HG03280 (cell line): ENCODE data around the gene ZCCHC24.
A peak's percentile ranks its signal among the peaks of the same experiment; 100 is the strongest.

Experiments used
- ATAC-seq: cut with Tn5 transposase; IDR thresholded peaks from one replicate; pipeline ENCODE4 v1.9.1; 2021; ENCODE audit warnings: mild to moderate bottlenecking, moderate library complexity; ENCODE audit not compliant: unreplicated experiment

Gene ZCCHC24

DNA sequence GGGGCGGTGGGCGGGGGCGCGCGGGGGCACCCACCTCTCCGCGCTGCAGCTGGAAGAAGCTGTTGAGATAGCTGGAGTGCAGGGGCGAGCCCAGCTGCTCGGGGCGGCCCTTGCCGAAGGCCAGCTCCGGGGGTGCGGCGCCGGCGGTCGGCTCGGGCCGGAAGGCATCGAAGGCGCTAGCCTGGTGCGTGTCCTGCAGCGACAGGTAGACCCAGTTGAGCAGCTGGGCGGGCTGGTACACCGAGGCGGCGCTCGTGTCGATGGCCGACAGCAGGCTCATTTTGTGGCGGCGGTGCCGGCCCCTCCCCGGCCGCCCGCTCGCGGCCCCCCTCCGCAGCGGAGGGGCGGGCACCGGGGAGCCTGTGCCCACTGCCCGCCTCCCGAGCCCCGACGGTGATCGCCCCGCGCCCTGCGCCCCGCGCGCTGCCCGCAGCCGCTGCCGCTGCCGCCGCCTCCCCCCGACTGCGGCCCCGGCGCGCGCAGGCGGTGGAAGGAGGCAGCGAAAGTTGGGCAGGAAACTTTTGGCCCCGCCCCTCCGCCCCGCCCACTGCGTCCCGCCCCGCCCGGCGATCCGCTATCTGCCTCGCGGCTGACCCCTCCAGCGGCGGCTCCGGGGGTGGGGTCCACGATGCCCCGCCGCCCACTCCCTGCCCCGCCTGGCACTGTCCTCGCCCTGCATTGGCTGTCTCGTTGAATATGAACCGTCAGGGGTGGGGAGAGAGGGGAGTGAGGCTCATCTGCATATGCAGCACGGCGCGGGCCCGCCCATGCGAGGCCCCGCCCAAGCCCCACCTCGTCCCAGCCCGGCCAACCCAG is at the start of gene ZCCHC24:
Gene ZCCHC24 (minus strand): TSS at position 464 of the 816 bp plus-strand sequence. CDS start 184 bp downstream, at position 280.
- peak; percentile 97 for ATAC-seq

DNA sequence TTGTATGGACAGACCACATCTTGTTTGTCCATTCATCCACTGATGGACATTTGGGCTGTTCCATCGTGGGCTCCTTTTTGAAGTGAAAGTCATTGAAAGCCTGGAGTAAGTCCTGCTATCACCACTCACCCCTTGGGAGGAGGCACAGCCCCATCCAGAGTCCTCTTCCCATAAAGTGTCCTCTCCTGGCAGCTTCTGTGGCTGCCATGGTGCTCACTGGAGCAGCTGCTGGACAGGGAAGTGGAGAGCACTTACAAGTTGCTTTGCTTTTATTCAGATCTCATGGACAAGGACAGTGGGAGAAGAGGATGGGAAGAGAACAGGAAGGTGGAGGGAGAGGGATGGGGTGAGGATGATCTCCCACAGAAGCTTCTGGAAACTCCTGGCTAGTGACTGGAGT is 48.4 kb upstream of the ZCCHC24 start:
- ATAC-seq: no peak

DNA sequence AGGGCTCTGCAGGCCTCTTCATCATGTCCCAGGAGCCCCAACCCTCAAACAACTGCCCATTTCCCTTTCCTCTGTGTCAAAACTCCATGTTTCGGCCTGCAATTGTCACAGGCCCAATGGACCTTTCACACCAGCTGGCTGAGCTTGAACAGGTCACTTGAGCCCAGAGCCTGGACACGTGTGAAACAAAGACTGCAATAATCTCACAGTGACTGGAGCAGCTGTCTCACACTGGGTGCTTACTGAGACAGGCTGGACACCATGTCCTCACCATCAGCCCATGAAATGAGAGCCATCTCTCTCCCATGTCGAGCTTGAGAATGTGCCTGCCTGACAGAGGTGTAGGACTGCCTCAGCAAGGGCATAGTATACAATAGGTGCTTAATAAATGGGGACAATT is 47.4 kb upstream of the ZCCHC24 start:
- ATAC-seq: no peak

DNA sequence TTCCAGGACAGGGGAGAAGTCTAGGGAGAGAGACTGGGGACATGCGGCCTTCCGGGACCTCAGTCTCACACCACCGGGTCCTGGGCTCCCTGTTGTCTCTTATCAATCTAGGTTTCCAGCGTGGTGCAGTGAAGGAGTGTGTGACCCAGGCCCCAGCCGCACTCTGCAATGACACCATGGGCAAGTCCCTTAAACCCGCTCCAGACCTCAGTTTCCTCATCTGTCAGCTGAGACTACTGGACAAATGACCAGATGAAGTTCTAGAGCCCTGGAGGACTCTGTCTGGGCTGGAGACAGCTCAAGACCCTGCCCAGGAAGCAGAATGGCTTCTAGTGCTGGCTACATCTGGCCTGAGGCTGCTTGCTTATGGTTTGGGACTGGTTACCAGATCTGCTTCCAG is 46.8 kb upstream of the ZCCHC24 start:
- ATAC-seq: no peak

DNA sequence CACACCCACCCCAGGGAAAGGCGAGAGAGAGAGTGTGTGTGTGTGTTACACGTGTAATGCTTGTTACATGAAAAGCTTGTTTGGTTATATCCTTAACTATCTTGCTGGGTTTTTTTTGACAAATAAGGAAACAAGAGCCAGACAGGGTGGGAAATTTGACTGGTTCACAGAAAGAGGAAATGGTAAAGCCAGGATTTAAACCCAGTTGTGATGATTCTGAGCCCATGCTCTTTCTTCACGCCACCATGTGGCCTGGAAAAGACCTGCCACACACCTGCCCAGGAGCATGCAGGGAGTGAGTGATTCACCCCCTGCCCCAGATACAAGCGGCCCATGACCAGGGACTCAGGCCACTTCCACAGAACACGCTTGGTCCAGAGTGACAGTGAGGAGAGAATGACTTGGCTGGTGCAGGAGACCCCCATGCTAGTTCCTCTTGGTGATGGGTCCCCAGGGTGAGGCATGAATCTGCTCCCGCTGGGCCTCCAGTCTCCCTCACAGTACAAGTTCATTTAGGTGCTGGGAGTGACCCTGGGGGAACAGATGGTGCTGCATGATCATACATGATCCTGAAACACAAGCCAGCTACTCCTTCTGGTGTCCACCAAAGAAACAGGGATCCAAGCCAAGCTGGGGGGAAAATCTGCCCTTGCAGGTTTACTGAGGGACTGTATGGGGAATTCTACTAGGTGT is 45.9 kb upstream of the ZCCHC24 start:
- no peak for ATAC-seq

DNA sequence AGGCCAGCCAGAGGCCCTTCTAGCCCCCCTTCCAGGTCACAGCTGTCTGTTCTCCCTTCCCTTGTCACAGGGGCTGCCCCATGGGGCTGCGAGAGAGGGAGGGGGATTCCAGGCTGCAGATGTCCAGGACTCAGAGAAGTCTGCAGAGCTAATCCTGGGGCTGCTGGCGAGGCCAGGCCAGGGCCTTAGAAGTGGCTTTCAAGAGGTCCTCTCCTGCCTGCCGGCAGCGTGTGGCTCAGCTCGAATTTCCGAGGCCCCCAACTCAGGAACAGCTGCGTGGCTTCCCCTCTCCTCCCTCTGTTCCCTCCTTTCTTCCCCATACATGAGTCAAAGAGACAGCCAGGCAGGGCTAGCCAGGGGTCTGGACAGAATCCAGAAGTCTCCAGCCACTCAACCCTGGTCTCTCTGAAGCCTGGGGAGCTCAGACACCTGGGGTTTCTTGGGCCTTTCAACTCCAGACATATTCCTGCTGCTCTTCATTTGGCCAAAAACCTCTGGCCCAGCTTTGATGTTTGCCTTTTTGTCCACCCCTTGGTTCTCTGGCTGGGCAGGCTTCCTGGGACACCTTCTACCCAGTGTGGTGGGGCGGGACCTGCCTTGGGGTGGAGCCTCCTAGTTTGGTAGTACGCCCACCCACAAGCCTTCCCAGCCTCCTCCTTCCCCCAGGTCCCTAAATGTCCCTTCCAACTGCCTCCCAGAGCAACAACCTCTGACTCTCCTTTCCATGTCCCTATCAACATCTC is 45.1 kb upstream of the ZCCHC24 start:
- no peak for ATAC-seq

DNA sequence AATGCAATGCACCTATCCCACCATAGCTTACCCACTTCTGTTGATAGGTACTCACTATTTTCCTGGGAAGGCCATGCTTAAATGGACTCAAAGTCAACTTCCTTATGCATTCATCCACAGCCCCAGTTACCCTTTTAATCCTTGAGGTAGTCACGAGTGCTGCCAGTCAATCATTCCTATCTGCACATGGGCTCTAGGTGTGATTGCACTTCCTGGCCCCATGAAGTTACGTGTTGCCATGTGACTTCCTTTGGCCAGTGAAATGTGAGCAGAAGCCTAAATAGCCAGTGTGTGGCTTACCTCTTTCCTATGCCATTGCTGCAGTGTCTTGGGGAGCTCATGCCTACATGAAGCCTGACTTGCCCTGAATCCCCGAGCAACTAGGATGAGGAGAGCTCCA is 43.4 kb upstream of the ZCCHC24 start:
- no peak for ATAC-seq

DNA sequence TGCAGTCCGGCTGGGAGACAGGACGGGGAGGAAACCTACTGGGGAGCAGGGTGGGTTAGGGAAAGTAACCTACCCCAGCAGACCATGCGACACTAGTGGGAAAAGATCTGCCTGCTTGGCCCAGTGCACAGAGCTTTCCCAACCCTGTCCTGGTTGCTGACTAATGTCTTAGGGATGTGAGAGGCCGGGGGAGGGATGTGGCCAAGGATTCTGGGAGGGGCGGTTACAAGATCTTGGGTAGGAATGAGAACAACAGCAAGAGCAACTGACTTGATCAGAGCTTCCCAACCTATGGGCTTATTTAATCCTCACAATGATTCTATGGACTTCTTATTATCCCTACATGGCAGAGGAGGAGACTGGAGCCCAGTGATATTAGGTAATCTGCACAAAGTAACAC is 42.9 kb upstream of the ZCCHC24 start:
- no peak for ATAC-seq

DNA sequence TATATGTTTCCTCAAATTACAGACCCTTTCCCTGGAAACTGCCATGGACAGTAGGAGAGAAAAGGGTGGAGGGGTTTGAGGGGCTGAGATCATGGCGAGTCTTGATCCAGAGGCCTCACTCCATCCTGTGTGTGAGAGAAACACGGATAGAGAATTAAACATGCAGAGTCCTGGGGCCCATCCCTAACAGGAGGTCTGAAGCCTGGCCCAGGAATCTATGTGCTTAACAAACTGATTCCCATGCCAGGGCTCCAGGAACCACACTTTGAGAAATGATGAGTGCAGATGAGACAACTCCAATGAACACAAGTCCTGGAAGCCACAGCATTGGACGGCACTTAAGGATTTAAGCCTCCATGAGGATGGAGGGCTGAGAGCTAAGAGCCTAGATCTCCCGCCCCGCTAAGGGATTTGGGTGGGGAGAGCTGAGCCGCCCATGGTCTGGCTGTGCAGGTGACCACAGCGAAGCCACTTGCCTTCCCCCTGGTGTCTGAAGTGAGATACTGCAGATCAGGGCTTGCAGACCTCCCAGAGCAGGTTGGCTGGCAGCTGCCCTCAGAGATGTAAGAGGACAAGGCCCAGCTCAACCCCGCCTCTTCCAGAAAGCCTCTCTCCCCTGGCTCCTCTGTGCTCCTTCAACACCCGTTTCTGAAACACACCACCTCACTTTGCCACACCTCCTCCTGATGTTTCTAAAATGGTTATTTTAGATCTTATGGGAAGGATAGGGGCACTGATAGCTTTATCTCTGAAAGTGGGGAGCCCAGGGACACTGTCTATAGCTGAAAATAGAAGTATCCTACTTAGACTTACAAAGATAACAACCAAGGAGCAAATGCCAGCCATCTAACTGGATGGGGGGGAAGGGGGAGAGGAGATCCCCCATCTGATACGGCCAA is 42.1 kb upstream of the ZCCHC24 start:
- peak; percentile 86 for ATAC-seq

DNA sequence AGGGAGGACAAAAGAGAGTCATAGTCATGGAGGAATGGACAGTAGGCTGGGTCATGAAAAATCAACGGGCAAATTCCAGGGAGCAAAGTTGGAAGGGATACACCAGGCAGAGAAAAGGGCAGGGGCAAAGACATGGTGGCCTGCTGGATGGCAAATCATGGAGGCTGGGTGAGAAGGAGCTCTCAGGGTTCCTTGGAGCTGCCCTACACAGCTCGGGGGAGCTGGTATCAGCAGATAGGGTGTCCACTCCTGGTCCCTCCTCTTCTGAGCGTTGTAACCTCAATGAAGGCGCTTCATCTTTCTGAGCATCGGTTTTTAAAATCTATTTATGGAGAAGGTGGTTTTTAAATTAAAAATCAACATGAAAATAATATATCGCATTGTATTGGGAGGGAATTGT is 39.1 kb upstream of the ZCCHC24 start:
- no peak for ATAC-seq

DNA sequence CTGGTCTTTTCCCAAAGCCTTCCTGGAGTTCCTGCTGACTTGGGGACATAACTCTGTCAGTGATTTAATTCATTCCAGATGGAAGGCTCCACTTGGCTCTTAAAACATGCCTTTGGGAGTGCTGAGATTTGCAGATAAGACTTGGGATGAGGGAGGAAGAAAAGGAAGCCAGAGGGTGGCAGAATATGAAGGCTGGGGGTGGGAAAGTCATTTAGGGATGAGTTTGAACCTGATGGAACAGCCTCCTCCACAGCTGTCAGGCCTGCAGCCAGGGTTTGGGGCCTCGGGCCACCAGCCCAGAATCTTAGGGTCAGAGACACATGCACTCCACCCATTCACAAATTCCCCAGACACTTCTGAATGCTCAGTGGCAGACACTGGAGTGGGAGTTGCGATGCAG is 38.5 kb upstream of the ZCCHC24 start:
- no peak for ATAC-seq

DNA sequence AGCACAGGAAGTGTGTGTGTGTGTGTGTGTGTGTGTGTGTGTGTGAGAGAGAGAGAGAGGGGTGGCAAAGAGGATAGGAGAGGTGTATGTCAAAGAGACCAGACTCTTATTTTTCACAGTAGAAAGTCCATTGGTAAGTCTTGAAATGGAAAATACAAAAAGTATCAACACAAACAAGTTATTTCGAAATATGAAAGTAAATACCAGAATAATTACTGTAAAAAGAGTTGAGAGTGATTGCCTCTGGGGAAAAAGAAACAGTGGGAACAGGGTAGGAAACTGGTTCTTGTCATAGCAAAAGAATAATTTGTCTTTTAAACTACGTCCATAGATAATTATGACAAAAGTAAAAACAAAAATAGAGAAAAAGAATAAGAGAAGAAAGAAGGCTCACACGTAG is 37.9 kb upstream of the ZCCHC24 start:
- ATAC-seq: no peak

DNA sequence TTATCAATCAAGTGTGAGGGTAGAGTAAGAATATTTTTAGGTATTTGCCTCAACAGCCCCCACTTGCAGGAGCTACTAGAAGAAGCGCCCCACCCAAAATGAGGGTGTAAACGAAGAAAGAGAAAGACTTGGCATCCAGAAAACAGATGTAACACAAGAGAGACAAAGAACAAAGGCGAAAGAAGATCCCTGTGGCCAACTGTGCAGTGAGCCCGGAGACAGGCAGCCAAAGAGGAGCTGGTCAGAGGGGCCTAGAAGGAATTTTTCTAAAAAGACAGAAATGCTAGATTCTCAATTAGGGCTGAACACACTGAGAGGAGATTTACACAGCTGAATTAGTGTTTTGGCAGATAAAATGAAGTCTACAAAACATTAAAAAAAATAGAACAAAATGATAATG is 37.3 kb upstream of the ZCCHC24 start:
- no peak for ATAC-seq

DNA sequence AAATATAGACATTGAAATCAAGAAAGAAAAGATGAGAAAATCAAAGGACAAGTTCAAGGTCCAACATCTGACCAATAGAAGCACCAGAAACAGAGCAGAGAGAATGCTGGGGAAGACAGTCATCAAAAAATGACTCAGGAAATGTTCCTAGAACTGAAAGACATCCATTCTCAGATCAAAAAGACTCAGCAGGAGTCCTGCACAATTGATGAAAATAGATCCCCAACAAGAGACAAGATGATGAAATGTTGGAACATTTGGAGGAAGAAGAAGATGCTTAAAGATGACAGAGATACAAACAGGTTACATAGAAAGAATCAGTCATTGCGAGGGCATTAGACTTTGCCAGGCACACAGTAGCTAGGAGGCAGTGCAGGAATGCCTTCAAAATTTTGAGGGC is 36.9 kb upstream of the ZCCHC24 start:
- no peak for ATAC-seq

DNA sequence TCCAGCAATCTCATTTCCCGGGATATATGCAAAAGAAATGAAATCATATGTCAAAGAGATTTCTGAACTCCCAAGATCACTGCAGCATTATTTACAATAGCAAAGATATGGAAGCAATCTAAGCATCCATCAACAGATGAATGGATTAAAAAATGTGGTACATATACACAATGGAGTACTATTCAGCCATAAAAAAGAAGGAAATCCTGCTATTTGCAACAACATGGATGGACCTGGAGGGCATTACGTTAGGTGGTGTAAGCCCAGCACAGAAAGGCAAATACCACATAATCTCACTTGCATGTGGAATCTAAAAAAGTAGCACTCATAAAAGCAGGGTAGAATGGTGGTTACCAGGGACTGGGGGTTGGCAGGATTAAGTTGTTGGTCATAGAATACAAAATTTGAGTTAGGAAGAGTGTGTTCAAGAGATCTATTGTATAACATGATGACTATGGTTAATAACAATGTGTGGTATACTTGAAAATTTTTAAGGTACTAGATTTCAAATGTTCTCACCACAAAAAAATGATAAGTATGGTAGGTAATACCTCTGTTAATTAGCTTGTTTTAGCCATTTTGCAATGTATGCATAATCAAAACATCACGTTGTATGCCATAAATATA is 34.0 kb upstream of the ZCCHC24 start:
- ATAC-seq: no peak

DNA sequence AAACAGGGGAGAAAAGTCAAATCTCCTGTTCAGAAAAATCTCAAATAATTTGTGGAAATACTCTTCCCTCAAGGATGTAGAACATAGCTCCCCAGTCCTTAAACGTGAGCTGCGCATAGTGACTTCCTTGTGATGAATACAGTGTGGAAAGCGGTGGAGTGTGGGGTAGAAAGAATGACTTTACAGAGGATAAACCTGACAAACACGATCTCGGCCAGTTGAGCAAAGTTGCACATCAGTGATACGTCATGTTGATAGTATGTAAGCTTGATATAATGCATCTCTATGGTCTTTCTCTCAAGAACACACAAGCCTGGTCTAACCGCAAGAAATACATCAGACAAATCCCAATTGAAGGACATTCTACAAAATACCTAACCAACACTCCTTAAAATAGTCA is 32.0 kb upstream of the ZCCHC24 start:
- no peak for ATAC-seq

DNA sequence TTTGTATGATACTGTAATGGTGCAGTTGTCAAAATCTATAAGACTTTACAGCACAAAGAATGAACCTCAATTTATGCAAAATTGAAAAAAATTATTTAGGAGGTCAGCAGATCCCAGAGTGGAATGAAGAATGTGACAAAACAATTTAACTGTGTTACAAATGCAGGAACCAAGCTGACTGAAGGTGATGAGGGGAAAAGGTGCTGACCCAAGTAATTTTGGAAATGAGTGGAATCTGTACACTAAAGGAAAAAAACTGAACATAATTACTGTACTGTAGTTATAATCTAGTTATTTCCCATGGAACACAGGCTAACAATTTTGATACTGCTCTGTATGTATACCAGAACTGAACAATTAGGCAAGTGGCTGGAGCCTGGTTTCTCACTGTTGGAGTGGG is 31.2 kb upstream of the ZCCHC24 start:
- no peak for ATAC-seq

DNA sequence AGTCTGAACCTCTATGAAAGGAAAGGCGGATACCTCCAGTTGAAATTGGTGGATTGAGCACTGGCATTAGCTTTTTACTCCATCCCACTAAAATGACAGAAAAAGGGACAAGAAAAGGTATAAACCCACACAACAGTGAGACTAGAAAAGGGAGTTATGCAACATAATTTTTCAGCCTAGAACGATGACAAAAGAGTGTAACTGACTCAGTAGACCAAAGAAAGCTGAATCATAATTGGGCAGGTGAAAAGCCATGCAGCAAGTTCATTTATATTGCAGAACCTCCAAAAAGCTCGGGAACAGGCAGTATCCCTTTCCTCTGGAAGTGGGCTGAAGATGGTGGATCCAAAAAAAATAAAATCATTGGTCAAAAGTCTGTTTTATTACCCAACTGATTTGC is 30.5 kb upstream of the ZCCHC24 start:
- no peak for ATAC-seq

DNA sequence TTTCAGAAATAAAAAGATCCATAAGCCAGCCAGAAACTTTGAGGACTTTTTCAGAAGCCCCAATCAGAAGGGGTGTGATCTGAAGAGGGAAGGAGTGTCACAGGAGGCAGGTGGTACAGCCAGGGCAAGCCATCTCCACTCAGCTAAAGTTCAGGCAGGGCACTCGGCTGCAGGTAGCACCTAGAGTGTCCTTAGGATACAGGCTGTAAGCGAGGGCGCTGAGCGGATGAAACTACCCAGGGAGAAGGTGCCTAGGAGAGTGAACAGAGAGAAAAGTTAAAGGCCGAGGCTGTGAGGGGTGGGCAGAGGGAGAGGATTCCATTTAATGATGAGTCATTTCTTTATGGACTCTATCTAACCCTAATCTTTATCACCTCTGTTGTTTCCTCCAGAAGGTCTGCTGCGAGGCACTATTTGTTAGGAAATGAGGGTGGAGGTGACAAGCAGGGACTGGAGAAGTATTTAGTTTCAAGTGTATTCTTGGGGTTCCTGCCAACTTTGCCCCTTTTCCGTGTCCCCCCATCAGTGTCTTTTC is 29.8 kb upstream of the ZCCHC24 start:
- no peak for ATAC-seq

DNA sequence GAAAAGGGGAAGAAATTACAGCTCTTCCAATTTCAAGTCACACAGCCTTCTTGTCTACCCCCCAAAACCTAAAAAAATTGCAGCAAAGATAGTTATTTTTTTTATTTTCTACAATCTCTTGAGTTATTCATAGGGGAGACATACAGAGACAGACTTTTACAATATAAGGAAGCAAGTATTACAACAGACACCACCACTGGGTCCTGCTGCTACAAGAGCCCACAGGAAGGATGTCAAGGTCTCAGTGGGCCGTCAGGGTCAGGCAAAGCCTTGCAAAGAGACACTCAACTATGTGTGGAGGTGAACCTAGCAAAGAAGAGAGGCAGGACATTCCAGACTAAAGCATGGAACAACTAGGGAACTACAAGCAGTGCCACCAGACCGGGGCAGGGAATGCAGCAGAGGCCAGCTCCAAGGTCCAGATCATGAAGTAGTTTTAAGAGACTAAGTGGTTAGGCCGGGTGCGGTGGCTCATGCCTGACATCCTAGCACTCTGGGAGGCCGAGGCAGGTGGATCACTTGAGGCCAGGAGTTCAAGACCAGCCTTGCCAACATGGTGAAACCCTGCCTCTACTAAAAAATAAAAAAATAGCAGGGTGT is 28.2 kb upstream of the ZCCHC24 start:
- ATAC-seq: no peak
